ENCODE measurements around the gene BICDL1. TPM values are rescaled to one million over a fixed set of nuclear protein-coding genes. Genes with fewer than 3 reads are reported as not detected.

BICDL1 gene
- total and polyA plus RNA-seq, 2 donors (not counting 3 experiments of a cell fraction or from before 2014, with no cell fraction given), result 0.19 TPM; not detected in 1

DNA sequence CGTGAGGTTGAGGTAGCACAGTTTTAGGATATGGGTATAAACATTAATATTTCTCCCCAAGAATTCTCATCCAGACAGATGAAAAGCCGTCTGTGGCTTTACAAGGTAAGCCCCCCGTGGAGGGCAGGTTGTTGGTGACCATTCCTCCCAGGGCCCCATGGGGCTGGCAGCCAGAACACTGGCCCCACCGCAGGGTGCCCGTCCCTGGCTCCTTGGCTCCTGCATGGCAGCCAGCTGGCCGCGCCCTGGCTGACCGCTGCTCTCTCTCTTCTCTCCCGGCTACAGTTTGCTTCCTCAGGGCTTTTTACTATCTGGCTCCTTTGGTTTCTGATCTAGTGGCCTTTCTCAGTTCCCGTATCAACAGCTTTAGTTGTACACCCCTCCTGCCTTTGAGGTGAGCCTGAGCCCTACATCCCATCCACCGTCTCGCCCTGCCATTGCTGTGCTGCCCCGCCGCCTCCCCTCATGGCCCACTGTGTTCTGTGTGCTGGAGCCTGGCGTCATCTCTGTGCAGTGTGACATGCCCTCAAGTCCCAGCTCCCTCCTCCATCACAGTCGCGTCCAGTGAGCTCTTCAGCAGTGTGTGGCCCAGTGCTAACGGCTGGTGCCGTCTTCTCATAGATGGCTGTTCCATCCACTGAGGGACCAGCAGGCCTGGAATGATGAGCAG is 101.7 kb downstream of the BICDL1 start:
- no peak overlapping the region for H3K27ac ChIP-seq (ENCODE audit: insufficient read depth, low read depth, low read length)
- H3K9ac ChIP-seq (replicated peaks; ENCODE audit: extremely low read depth, insufficient read depth, low read length), result no peak overlapping the region
- intact Hi-C loops (cut with micrococcal nuclease) (no loop called here), dilution Hi-C loops (cut with MboI; ENCODE audit: extremely low pct_ligation_motif_present, low sequenced_read_pairs) (no loop called here)
- ChIA-PET POLR2A (no interaction called here), CTCF (no interaction called here)
- H3K4me3 ChIP-seq (replicated peaks in 1 of 3; ENCODE audit: insufficient read depth in 1 of 3, low read depth in 1 of 3, low read length in 3 of 3), result no peak overlapping the region
- peaks cover 6% of the 10 kb centered on the region for H3K4me1 ChIP-seq (ENCODE audit: control insufficient read depth, extremely low read depth, insufficient read depth, low read length)
- H3K79me2 ChIP-seq (ENCODE audit: control insufficient read depth, insufficient read depth, low read length), result no peaks in the 10 kb centered on the region
- no peak overlapping the region for H2AFZ ChIP-seq (ENCODE audit: low read depth, low read length)
- FAIRE-seq, result no peak
- no peak overlapping the region for H3K4me2 ChIP-seq (ENCODE audit: insufficient read depth, low read length)
- H3K9me3 ChIP-seq (replicated peaks; ENCODE audit: control insufficient read depth, insufficient read depth, low read length), result no peaks in the 10 kb centered on the region
- H3K27me3 ChIP-seq (ENCODE audit: control insufficient read depth in 2 of 2, insufficient read depth in 2 of 2, low read length in 2 of 2), result no peaks in the 10 kb centered on the region
- peaks cover 0 to 7% of the 10 kb centered on the region in 2 experiments for H3K36me3 ChIP-seq (ENCODE audit: control insufficient read depth in 2 of 2, extremely low read depth in 1 of 2, insufficient read depth in 2 of 2, low read length in 2 of 2)
- no peaks in the 10 kb centered on the region for H3K9me1 ChIP-seq (replicated peaks; ENCODE audit: control insufficient read depth, extremely low read depth, insufficient read depth, low read length)
- no peak for DNase-seq (ENCODE audit: low read depth, low spot score)
- TF ChIP-seq, protein P1, sequence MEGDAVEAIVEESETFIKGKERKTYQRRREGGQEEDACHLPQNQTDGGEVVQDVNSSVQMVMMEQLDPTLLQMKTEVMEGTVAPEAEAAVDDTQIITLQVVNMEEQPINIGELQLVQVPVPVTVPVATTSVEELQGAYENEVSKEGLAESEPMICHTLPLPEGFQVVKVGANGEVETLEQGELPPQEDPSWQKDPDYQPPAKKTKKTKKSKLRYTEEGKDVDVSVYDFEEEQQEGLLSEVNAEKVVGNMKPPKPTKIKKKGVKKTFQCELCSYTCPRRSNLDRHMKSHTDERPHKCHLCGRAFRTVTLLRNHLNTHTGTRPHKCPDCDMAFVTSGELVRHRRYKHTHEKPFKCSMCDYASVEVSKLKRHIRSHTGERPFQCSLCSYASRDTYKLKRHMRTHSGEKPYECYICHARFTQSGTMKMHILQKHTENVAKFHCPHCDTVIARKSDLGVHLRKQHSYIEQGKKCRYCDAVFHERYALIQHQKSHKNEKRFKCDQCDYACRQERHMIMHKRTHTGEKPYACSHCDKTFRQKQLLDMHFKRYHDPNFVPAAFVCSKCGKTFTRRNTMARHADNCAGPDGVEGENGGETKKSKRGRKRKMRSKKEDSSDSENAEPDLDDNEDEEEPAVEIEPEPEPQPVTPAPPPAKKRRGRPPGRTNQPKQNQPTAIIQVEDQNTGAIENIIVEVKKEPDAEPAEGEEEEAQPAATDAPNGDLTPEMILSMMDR (IDR thresholded peaks at IDR 0.05; ENCODE audit: extremely low read depth in 1 of 2, insufficient read depth in 1 of 2, low read depth in 1 of 2, low read length in 2 of 2), result no peak
- no peak for TF ChIP-seq EZH2 (IDR thresholded peaks at IDR 0.05; ENCODE audit: borderline replicate concordance, low read depth, low read length, severe bottlenecking)
- TF ChIP-seq, protein P2, sequence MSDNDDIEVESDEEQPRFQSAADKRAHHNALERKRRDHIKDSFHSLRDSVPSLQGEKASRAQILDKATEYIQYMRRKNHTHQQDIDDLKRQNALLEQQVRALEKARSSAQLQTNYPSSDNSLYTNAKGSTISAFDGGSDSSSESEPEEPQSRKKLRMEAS (IDR thresholded peaks at IDR 0.05; ENCODE audit: insufficient read depth, insufficient read length), result no peak
- TF ChIP-seq JUN (IDR thresholded peaks at IDR 0.05; ENCODE audit: borderline replicate concordance, insufficient read depth, insufficient read length, low read depth), result no peak
- no peak for TF ChIP-seq FOS (IDR thresholded peaks at IDR 0.05; ENCODE audit: borderline replicate concordance, insufficient read depth, low read length)
- no peak for TF ChIP-seq MYC (IDR thresholded peaks at IDR 0.05; ENCODE audit: low read depth, low read length)
- no peak for TF ChIP-seq GATA2 (IDR thresholded peaks at IDR 0.05; ENCODE audit: insufficient read depth, insufficient read length, low read depth, low read length)
- TF ChIP-seq POLR2AphosphoS5 (IDR thresholded peaks at IDR 0.05; ENCODE audit: insufficient read depth, low read depth, low read length), result no peak
- TF ChIP-seq POLR2A (IDR thresholded peaks at IDR 0.05; ENCODE audit: low read depth, low read length), result no peak
- BruUV-seq (replicated peaks), result no TSS peak
- no peaks in the 10 kb centered on the region for H4K20me1 ChIP-seq (replicated peaks; ENCODE audit: control insufficient read depth, extremely low read depth, insufficient read depth, low read length)

Measured in endothelial cell of umbilical vein (primary cell).